PC-3 (cell line): ENCODE data around the gene LMO3. TPM values are rescaled to one million over a fixed set of nuclear protein-coding genes. Genes with fewer than 3 reads are reported as not detected.

ENCODE experiments used
- ATAC-seq: fragments of 200-7000 bp; cut with Tn5 transposase; 2 replicates; pipeline ENCODE4 v1.9.1; 2020; ENCODE audit warnings: mild to moderate bottlenecking, moderate library complexity
- BruUV-seq: library from RNA; stranded (reverse); fragments of 400-500 nt; replicated peaks from 2 replicates; lab custom pipeline; 2021; lab: Mats Ljungman, UMichigan
- CTCF ChIA-PET: fragments of 300-600 bp; sonication (Branson Sonifier 250); formaldehyde crosslinking; loops from one replicate; lab custom pipeline; 2022; ENCODE audit warnings: antibody characterized with exemption; lab: Charles Lee
- POLR2A ChIA-PET: fragments of 300-600 bp; sonication (Branson Sonifier 250); formaldehyde crosslinking; loops from one replicate; lab custom pipeline; 2022; ENCODE audit warnings: antibody characterized with exemption; ENCODE audit not compliant: unreplicated experiment; lab: Charles Lee
- DNase-seq: peaks from one replicate; pipeline ENCODE4 v3.0.0-alpha.2; 2015
- H2AFZ ChIP-seq: fragments of 300-600 bp; sonication (generic); 2 replicates; pipeline ENCODE4 v1.6.0; 2016; ENCODE audit warnings: antibody characterized with exemption, low read length
- H3F3A ChIP-seq: fragments of 300-600 bp; sonication (generic); one replicate; pipeline ENCODE4 v1.6.0; 2017; ENCODE audit warnings: antibody characterized with exemption, low read length, control low read depth, mild to moderate bottlenecking; ENCODE audit not compliant: unreplicated experiment
- H3K27ac ChIP-seq: fragments of 300-600 bp; sonication (generic); 2 replicates; pipeline ENCODE4 v1.5.1; 2016; ENCODE audit warnings: mild to moderate bottlenecking, low read length
- H3K27me3 ChIP-seq: fragments of 300-600 bp; sonication (generic); 2 replicates; pipeline ENCODE4 v1.6.1; 2016; ENCODE audit warnings: low read length, mixed read lengths
- H3K36me3 ChIP-seq: fragments of 300-600 bp; sonication (generic); 2 replicates; pipeline ENCODE4 v1.6.1; 2016; ENCODE audit warnings: low read depth, mixed run types, low read length, mixed read lengths
- H3K4me1 ChIP-seq: fragments of 300-600 bp; sonication (generic); 2 replicates; pipeline ENCODE4 v1.5.1; 2016; ENCODE audit warnings: low read length; ENCODE audit not compliant: insufficient read depth
- H3K4me2 ChIP-seq: fragments of 300-600 bp; sonication (generic); 2 replicates; pipeline ENCODE4 v1.6.0; 2016; ENCODE audit warnings: low read length
- H3K4me3 ChIP-seq: fragments of 300-600 bp; sonication (generic); 2 replicates; pipeline ENCODE4 v1.5.1; 2016; ENCODE audit warnings: mild to moderate bottlenecking, low read length, mixed read lengths
- H3K79me2 ChIP-seq: fragments of 300-600 bp; sonication (generic); 2 replicates; pipeline ENCODE4 v1.6.1; 2017; ENCODE audit warnings: low read length, mixed read lengths
- H3K9ac ChIP-seq: fragments of 300-600 bp; sonication (generic); 2 replicates; pipeline ENCODE4 v1.6.0; 2016; ENCODE audit warnings: mild to moderate bottlenecking, low read length
- H3K9me2 ChIP-seq: fragments of 300-600 bp; sonication (generic); replicated peaks from 2 replicates; pipeline ENCODE4 v1.6.1; 2016; ENCODE audit warnings: mixed run types, low read length, mixed read lengths
- H3K9me3 ChIP-seq: fragments of 300-600 bp; sonication (generic); 2 replicates; pipeline ENCODE4 v1.6.1; 2016; ENCODE audit warnings: low read length, mixed read lengths
- H4K20me1 ChIP-seq: fragments of 300-600 bp; sonication (generic); 2 replicates; pipeline ENCODE4 v1.6.1; 2016; ENCODE audit warnings: low read length, mixed read lengths
- EZH2 ChIP-seq: fragments of 300-600 bp; sonication (generic); IDR thresholded peaks from one replicate; pipeline ENCODE4 v1.6.1; 2017; ENCODE audit warnings: antibody characterized with exemption, mild to moderate bottlenecking, low read length; ENCODE audit not compliant: unreplicated experiment
- EZH2phosphoT487 ChIP-seq: fragments of 300-600 bp; sonication (generic); IDR thresholded peaks from 2 replicates; pipeline ENCODE4 v1.6.1; 2018; ENCODE audit warnings: mild to moderate bottlenecking, antibody characterized with exemption, low read length, borderline replicate concordance
- intact Hi-C: fragments of 100-400 bp; cut with micrococcal nuclease; formaldehyde crosslinking; loops from 2 replicates; pipeline ENCODE4 v1.9.0; 2023
- total RNA-seq: library from RNA; depleted of rRNA; stranded (reverse); fragments of >200 nt; gene quantifications from 2 replicates; pipeline ENCODE4 v1.2.3, GENCODE V29; 2014
- TF ChIP-seq, protein P1 (sequence below): fragments of 300-600 bp; sonication (generic); conservative IDR thresholded peaks from 2 replicates; pipeline ENCODE4 v1.5.1; 2017; ENCODE audit warnings: antibody characterized with exemption, low read depth, mild to moderate bottlenecking, low read length

The LMO3 gene
- total RNA-seq, 1 experiment from 2014 or later = 2.3 TPM

DNA sequence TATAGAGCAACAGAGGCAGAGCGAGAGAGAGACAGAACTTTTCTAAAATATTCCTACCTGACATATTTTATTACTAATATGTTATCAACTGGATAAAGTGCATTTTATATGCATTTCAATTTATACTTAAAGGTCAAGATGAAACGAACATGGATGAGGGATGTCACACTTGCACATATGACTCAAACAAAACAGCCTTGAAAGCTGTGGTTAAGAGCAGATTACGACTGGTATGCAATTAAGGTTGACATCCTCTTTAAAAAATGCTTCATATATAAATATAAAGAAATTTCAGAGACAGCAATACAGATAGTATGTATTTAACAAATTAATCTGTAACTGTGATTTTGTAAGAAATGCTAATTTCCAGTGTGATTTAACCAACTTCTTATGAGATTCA is 52.5 kb downstream of the LMO3 start:
- H4K20me1 ChIP-seq = no peaks in the 10 kb centered on the region
- POLR2A ChIA-PET = no interaction called here
- no peak overlapping the region for H3K4me3 ChIP-seq
- no peaks in the 10 kb centered on the region for H3K4me1 ChIP-seq
- no peaks in the 10 kb centered on the region for H3K79me2 ChIP-seq
- H3K36me3 ChIP-seq = no peaks in the 10 kb centered on the region
- ATAC-seq (no peak), DNase-seq (no peak)
- no peak overlapping the region for H3K9ac ChIP-seq
- no TSS peak for BruUV-seq
- CTCF ChIA-PET = no interaction called here
- H3K9me2 ChIP-seq = no peaks in the 10 kb centered on the region
- H3K9me3 ChIP-seq = no peaks in the 10 kb centered on the region
- TF ChIP-seq EZH2 = no peak
- TF ChIP-seq EZH2phosphoT487 = no peak
- TF ChIP-seq, protein P1, sequence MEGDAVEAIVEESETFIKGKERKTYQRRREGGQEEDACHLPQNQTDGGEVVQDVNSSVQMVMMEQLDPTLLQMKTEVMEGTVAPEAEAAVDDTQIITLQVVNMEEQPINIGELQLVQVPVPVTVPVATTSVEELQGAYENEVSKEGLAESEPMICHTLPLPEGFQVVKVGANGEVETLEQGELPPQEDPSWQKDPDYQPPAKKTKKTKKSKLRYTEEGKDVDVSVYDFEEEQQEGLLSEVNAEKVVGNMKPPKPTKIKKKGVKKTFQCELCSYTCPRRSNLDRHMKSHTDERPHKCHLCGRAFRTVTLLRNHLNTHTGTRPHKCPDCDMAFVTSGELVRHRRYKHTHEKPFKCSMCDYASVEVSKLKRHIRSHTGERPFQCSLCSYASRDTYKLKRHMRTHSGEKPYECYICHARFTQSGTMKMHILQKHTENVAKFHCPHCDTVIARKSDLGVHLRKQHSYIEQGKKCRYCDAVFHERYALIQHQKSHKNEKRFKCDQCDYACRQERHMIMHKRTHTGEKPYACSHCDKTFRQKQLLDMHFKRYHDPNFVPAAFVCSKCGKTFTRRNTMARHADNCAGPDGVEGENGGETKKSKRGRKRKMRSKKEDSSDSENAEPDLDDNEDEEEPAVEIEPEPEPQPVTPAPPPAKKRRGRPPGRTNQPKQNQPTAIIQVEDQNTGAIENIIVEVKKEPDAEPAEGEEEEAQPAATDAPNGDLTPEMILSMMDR = no peak
- intact Hi-C loops = no loop called here
- no peak overlapping the region for H3K27ac ChIP-seq
- no peak overlapping the region for H2AFZ ChIP-seq
- no peaks in the 10 kb centered on the region for H3K27me3 ChIP-seq
- H3K4me2 ChIP-seq = no peak overlapping the region
- H3F3A ChIP-seq = no peaks in the 10 kb centered on the region

DNA sequence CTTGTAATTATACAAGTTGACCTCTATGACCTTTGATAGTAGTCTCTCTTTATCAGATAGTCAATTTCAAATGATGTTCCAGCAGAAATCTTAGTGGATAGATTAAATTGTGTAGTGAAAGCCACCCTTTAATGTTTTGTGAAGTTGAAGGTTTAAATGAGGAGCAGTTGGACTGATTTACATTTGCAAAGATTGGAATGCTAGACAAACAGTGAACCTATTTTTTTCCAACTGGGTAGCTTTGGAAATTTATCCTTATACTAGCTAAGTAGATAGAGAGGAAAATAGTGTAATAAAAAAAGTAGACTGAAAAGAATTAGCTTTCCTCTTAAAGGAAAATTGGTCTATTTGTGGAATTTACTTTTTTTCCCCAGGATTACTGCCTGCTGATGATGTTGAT is 53.7 kb downstream of the LMO3 start:
- ATAC-seq (no peak), DNase-seq (no peak)
- no peak overlapping the region for H3K9ac ChIP-seq
- no peak overlapping the region for H3K27ac ChIP-seq
- no TSS peak for BruUV-seq
- H3K4me3 ChIP-seq = no peak overlapping the region
- H3K9me3 ChIP-seq = no peaks in the 10 kb centered on the region
- CTCF ChIA-PET = no interaction called here
- H3K27me3 ChIP-seq = no peaks in the 10 kb centered on the region
- no peaks in the 10 kb centered on the region for H3K9me2 ChIP-seq
- H4K20me1 ChIP-seq = no peaks in the 10 kb centered on the region
- H3K36me3 ChIP-seq = no peaks in the 10 kb centered on the region
- H3K79me2 ChIP-seq = no peaks in the 10 kb centered on the region
- no peaks in the 10 kb centered on the region for H3K4me1 ChIP-seq
- H3F3A ChIP-seq = no peaks in the 10 kb centered on the region
- no peak for TF ChIP-seq EZH2phosphoT487
- TF ChIP-seq, protein P1 = no peak
- POLR2A ChIA-PET = no interaction called here
- H3K4me2 ChIP-seq = no peak overlapping the region
- no peak overlapping the region for H2AFZ ChIP-seq
- intact Hi-C loops = no loop called here

DNA sequence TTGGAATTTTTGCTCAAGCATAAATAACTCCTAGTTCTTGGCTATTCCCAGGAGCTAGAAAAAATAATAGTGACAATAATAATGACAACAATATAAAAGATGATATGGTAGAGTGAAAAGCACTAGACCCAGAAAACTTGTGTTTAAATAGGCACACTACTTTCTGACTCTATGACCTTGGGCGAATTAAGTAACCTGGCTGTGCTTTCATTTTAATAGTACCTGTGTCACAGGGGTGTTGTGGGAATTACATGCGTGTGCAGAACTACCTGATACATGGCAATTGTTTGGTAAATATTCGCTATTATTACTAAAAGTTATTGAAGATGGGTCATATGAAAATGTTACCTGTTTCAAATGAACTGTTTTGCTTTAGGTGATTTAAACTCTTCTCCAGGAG is 60.1 kb downstream of the LMO3 start:
- H3K4me1 ChIP-seq = no peaks in the 10 kb centered on the region
- ATAC-seq (no peak), DNase-seq (no peak)
- no peak overlapping the region for H3K9ac ChIP-seq
- H3K36me3 ChIP-seq = no peaks in the 10 kb centered on the region
- TF ChIP-seq EZH2phosphoT487 (no peak), EZH2 (no peak)
- TF ChIP-seq, protein P1 = no peak
- no peaks in the 10 kb centered on the region for H3K79me2 ChIP-seq
- no peak overlapping the region for H2AFZ ChIP-seq
- H3K9me2 ChIP-seq = no peaks in the 10 kb centered on the region
- BruUV-seq = no TSS peak
- H3K9me3 ChIP-seq = no peaks in the 10 kb centered on the region
- ChIA-PET POLR2A (no interaction called here), CTCF (no interaction called here)
- intact Hi-C loops = no loop called here
- no peak overlapping the region for H3K27ac ChIP-seq
- H3K4me2 ChIP-seq = no peak overlapping the region
- H4K20me1 ChIP-seq = no peaks in the 10 kb centered on the region
- no peaks in the 10 kb centered on the region for H3K27me3 ChIP-seq
- no peak overlapping the region for H3K4me3 ChIP-seq
- H3F3A ChIP-seq = no peaks in the 10 kb centered on the region
